ENCODE data around the gene HSPA12A.

DNA sequence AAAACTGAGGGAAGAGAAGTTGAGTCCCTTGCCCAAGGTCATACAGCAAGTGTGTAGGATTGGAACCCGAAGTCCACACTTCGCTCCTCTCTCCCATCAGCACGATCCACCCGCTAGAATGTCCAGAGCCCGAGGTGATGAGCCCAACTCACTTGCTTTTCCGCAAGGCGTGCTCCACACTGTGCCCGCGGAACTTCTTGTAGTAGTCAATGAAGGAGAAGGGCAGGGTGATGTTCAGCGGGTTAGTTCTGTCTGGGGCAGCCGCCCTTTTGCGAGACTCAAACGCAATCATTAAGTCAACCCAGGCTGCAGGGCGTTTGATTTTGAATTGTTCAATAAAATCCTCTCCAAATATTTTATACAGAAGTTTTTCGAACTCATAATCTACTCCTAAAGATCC, 63.0 kb downstream of the HSPA12A start:
- TF ChIP-seq, protein P1, sequence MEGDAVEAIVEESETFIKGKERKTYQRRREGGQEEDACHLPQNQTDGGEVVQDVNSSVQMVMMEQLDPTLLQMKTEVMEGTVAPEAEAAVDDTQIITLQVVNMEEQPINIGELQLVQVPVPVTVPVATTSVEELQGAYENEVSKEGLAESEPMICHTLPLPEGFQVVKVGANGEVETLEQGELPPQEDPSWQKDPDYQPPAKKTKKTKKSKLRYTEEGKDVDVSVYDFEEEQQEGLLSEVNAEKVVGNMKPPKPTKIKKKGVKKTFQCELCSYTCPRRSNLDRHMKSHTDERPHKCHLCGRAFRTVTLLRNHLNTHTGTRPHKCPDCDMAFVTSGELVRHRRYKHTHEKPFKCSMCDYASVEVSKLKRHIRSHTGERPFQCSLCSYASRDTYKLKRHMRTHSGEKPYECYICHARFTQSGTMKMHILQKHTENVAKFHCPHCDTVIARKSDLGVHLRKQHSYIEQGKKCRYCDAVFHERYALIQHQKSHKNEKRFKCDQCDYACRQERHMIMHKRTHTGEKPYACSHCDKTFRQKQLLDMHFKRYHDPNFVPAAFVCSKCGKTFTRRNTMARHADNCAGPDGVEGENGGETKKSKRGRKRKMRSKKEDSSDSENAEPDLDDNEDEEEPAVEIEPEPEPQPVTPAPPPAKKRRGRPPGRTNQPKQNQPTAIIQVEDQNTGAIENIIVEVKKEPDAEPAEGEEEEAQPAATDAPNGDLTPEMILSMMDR (conservative IDR thresholded peaks at IDR 0.05; ENCODE audit: low read depth, low read length): no peak
- no peak for TF ChIP-seq EZH2 (IDR thresholded peaks at IDR 0.05; ENCODE audit: low read length, unreplicated experiment)
- no peak for TF ChIP-seq EZH2phosphoT487 (IDR thresholded peaks at IDR 0.05; ENCODE audit: borderline replicate concordance, low read length)
